ENCODE measurements around the gene MAPKAPK2. TPM values are rescaled to one million over a fixed set of nuclear protein-coding genes. Genes with fewer than 3 reads are reported as not detected.

Gene MAPKAPK2
- total and polyA plus RNA-seq, 2 of the 13 experiments (the other 11 are each of a cell fraction or from before 2014, with no cell fraction given): 16.6 to 34.0 TPM

DNA sequence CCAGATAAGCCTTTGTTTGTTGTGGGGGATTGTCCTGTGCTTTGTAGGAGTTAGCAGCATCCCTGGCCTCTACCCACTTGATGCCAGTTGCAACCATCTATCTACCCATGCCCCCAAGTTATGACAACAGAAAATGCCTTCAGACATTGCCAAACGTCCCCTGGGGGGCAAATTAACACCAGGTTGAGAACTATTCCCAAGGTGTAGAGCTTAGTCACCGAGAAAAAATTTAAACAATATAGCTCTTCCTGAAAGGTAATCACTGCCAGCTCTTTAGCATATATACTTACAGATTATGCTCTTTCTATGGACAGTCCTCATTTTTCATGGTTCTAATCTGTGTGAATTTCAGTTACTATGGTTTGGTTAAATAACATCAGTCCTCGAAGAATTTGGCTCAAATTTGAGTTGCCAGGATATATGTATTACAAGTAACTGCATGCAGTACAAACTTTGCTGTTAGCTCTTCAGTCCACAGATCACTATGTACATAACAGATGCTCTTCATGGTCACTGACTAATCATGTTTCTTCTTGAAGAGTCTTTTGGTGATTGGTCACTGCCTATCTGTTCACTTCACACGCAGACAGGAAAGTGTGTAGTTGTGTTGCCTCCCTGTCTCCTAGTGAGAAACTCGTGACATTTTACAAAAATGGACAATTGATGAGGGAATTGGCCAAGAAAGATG, 25.2 kb downstream of the MAPKAPK2 start:
- peaks cover 35% of the 10 kb centered on the region for H4K20me1 ChIP-seq (ENCODE audit: insufficient read depth, low read length)

More for the DNA sequence above, 25.2 kb downstream of the MAPKAPK2 start:
- FAIRE-seq (peak; percentile 63), ATAC-seq (peak; percentile 37; the same call in 1 of the 3 replicates), DNase-seq (ENCODE audit: low spot score) (peak; percentile 39)
- Histone ChIP-seq H3K36me3 (replicated peaks in 1 of 2; ENCODE audit: control insufficient read depth in 1 of 2, insufficient read depth in 2 of 2, low read length in 2 of 2) (no peaks in the 10 kb centered on the region), H2AFZ (ENCODE audit: low read length) (no peak overlapping the region), H3K27ac (ENCODE audit: extremely low read length, insufficient read depth, low read length) (peak overlapping the region; percentile 1), H3K4me2 (ENCODE audit: low read depth, low read length) (no peak overlapping the region), H3K27me3 (ENCODE audit: control insufficient read depth in 1 of 2, insufficient read depth in 2 of 2, low read length in 2 of 2) (no peaks in the 10 kb centered on the region), H3K4me1 (ENCODE audit: insufficient read depth, low read length) (peaks cover 61% of the 10 kb centered on the region), H3K9me3 (ENCODE audit: low read length) (no peaks in the 10 kb centered on the region), H3K9ac (ENCODE audit: insufficient read depth, low read depth, low read length) (no peak overlapping the region), H3K4me3 (replicated peaks in 1 of 3; ENCODE audit: insufficient read depth in 1 of 3, low read depth in 2 of 3, low read length in 3 of 3) (no peak overlapping the region), H3K79me2 (ENCODE audit: insufficient read depth, low read length) (peaks cover 58% of the 10 kb centered on the region)
- ChIA-PET CTCF (ENCODE audit: low intra/inter-chr PET ratio, low total read pairs) (no interaction called here), POLR2A (no interaction called here)
- TF ChIP-seq FOXM1 (CRISPR knock-in tag; IDR thresholded peaks at IDR 0.05) (no peak), ZNF558 (CRISPR knock-in tag; IDR thresholded peaks at IDR 0.05; ENCODE audit: borderline replicate concordance) (no peak), FOXA3 (CRISPR knock-in tag; IDR thresholded peaks at IDR 0.05) (0 out of 2 replicates have a peak, but pooled peaks have one; percentile 40), FOXA1 (IDR thresholded peaks at IDR 0.05) (no peak), FOXA1 (CRISPR knock-in tag; IDR thresholded peaks at IDR 0.05) (peak; percentile 23; the same call in 1 of the 2 replicates), ZNF232 (CRISPR knock-in tag; IDR thresholded peaks at IDR 0.05; ENCODE audit: borderline replicate concordance) (no peak), ZBTB8A (CRISPR knock-in tag; IDR thresholded peaks at IDR 0.05; ENCODE audit: borderline replicate concordance, low read depth) (no peak), ZNF207 (IDR thresholded peaks at IDR 0.05; ENCODE audit: borderline replicate concordance) (no peak), E2F1 (CRISPR knock-in tag; IDR thresholded peaks at IDR 0.05) (no peak)
- TF ChIP-seq, protein P1, sequence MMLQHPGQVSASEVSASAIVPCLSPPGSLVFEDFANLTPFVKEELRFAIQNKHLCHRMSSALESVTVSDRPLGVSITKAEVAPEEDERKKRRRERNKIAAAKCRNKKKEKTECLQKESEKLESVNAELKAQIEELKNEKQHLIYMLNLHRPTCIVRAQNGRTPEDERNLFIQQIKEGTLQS (CRISPR knock-in tag; IDR thresholded peaks at IDR 0.05): no peak
- intact Hi-C loops (cut with micrococcal nuclease; ENCODE audit: unreplicated experiment) (no loop called here), in situ Hi-C loops (cut with HindIII; ENCODE audit: extremely low pct_ligation_motif_present, low pct_unique_long_range_greater_than_20kb) (no loop called here)
- WGBS (ENCODE audit: low lambda C conversion rate): 55% methylated on average over 5 of the region's 5 CpGs
- BruUV-seq (replicated peaks): no TSS peak
